Activated T-cell treated with anti-CD3 and anti-CD28 coated beads, Interleukin-2, amount 50 U/mL, for 4 hours (primary cell): ENCODE results near the gene ULK2. TPM values are rescaled to one million over a fixed set of nuclear protein-coding genes. Genes with fewer than 3 reads are reported as not detected.

Experiments
- ATAC-seq, 2 donors: fragments of 200-7000 bp; cut with Tn5 transposase; one replicate each; pipeline ENCODE4 v1.10.0; 2021
- DNase-seq: peaks from one replicate; pipeline ENCODE4 v3.0.0-alpha.2; 2020
- H3K27me3 Mint-ChIP-seq: one replicate; pipeline ENCODE4 v1.8.0; 2021; ENCODE audit warnings: low read depth, mixed read lengths
- H3K36me3 Mint-ChIP-seq: one replicate; pipeline ENCODE4 v1.8.0; 2022; ENCODE audit warnings: mixed read lengths; ENCODE audit not compliant: insufficient read depth
- H3K4me1 Mint-ChIP-seq: one replicate; pipeline ENCODE4 v1.8.0; 2021; ENCODE audit warnings: low read depth, mixed read lengths
- H3K4me3 Mint-ChIP-seq: one replicate; pipeline ENCODE4 v1.8.0; 2021; ENCODE audit warnings: mild to moderate bottlenecking, moderate library complexity, mixed read lengths
- H3K9me3 Mint-ChIP-seq: one replicate; pipeline ENCODE4 v1.8.0; 2021; ENCODE audit warnings: mixed read lengths
- total RNA-seq, 3 donors: library from RNA; stranded (reverse); gene quantifications; one replicate each; pipeline ENCODE4 v1.2.1, GENCODE V29; 2021

Gene ULK2
- total RNA-seq, 3 donors from 2014 or later: 4.5 to 6.9 (median 6.1) TPM

- H3K36me3 Mint-ChIP-seq: peaks cover 34% of the 10 kb centered on the region
- peaks cover 12% of the 10 kb centered on the region for H3K9me3 Mint-ChIP-seq
- DNase-seq (no peak), ATAC-seq (no peak)
- no peak overlapping the region for H3K4me3 Mint-ChIP-seq
- H3K27me3 Mint-ChIP-seq: no peaks in the 10 kb centered on the region
- peaks cover 16% of the 10 kb centered on the region for H3K4me1 Mint-ChIP-seq
Observed at GRCh38 chr17:19800571-19800970, 67.2 kb downstream of the ULK2 start.

GRCh38 chr17:19799796-19800195, 67.9 kb downstream of the ULK2 start:
- Mint-ChIP-seq H3K4me3 (no peak overlapping the region), H3K27me3 (no peaks in the 10 kb centered on the region)
- no peak for ATAC-seq

GRCh38 chr17:19796457-19796856, 71.3 kb downstream of the ULK2 start:
- ATAC-seq (no peak), DNase-seq (no peak)
- Mint-ChIP-seq H3K27me3 (no peaks in the 10 kb centered on the region), H3K9me3 (peaks cover 21% of the 10 kb centered on the region), H3K36me3 (peaks cover 68% of the 10 kb centered on the region), H3K4me3 (no peak overlapping the region), H3K4me1 (peaks cover 9% of the 10 kb centered on the region)

More at GRCh38 chr17:19799796-19800195, 67.9 kb downstream of the ULK2 start:
- H3K4me1 Mint-ChIP-seq: peaks cover 9% of the 10 kb centered on the region
- peaks cover 12% of the 10 kb centered on the region for H3K9me3 Mint-ChIP-seq
- H3K36me3 Mint-ChIP-seq: peaks cover 40% of the 10 kb centered on the region
- DNase-seq: no peak

- Mint-ChIP-seq H3K36me3 (peaks cover 73% of the 10 kb centered on the region), H3K4me1 (peaks cover 2% of the 10 kb centered on the region), H3K9me3 (peaks cover 17% of the 10 kb centered on the region), H3K4me3 (no peak overlapping the region), H3K27me3 (no peaks in the 10 kb centered on the region)
- DNase-seq (no peak), ATAC-seq (no peak)
Observed at GRCh38 chr17:19791918-19792550, 75.7 kb downstream of the ULK2 start.

GRCh38 chr17:19787733-19788357, 79.9 kb downstream of the ULK2 start:
- ATAC-seq (no peak), DNase-seq (no peak)
- Mint-ChIP-seq H3K36me3 (peaks cover 42% of the 10 kb centered on the region), H3K9me3 (no peaks in the 10 kb centered on the region), H3K4me1 (peaks cover 2% of the 10 kb centered on the region), H3K27me3 (no peaks in the 10 kb centered on the region), H3K4me3 (no peak overlapping the region)

GRCh38 chr17:19785854-19786253, 81.9 kb downstream of the ULK2 start:
- no peak for DNase-seq
- Mint-ChIP-seq H3K4me3 (no peak overlapping the region), H3K27me3 (no peaks in the 10 kb centered on the region), H3K4me1 (peaks cover 2% of the 10 kb centered on the region), H3K9me3 (no peaks in the 10 kb centered on the region), H3K36me3 (peaks cover 44% of the 10 kb centered on the region)
- ATAC-seq: no peak

- H3K4me3 Mint-ChIP-seq: no peak overlapping the region
- H3K4me1 Mint-ChIP-seq: no peaks in the 10 kb centered on the region
- DNase-seq (no peak), ATAC-seq (no peak)
- H3K27me3 Mint-ChIP-seq: no peaks in the 10 kb centered on the region
- no peaks in the 10 kb centered on the region for H3K9me3 Mint-ChIP-seq
- peaks cover 34% of the 10 kb centered on the region for H3K36me3 Mint-ChIP-seq
Observed at GRCh38 chr17:19781488-19782458, 86.0 kb downstream of the ULK2 start.

GRCh38 chr17:19780846-19781245, 86.9 kb downstream of the ULK2 start:
- no peaks in the 10 kb centered on the region for H3K27me3 Mint-ChIP-seq
- DNase-seq: no peak
- H3K36me3 Mint-ChIP-seq: peaks cover 37% of the 10 kb centered on the region

GRCh38 chr17:19773534-19773933, 94.2 kb downstream of the ULK2 start:
- Mint-ChIP-seq H3K9me3 (no peaks in the 10 kb centered on the region), H3K4me1 (peaks cover 54% of the 10 kb centered on the region), H3K36me3 (peaks cover 15% of the 10 kb centered on the region), H3K27me3 (no peaks in the 10 kb centered on the region), H3K4me3 (no peak overlapping the region)
- DNase-seq (no peak), ATAC-seq (no peak)

More at GRCh38 chr17:19780846-19781245, 86.9 kb downstream of the ULK2 start:
- ATAC-seq: no peak
- no peaks in the 10 kb centered on the region for H3K9me3 Mint-ChIP-seq
- no peak overlapping the region for H3K4me3 Mint-ChIP-seq
- no peaks in the 10 kb centered on the region for H3K4me1 Mint-ChIP-seq

GRCh38 chr17:19771971-19772630, 95.6 kb downstream of the ULK2 start:
- peak overlapping the region; percentile 47 for H3K4me3 Mint-ChIP-seq
- DNase-seq (no peak), ATAC-seq (peak; percentile 67 to 79)
- H3K27me3 Mint-ChIP-seq: no peaks in the 10 kb centered on the region
- H3K36me3 Mint-ChIP-seq: peaks cover 12% of the 10 kb centered on the region
- H3K9me3 Mint-ChIP-seq: no peaks in the 10 kb centered on the region
- H3K4me1 Mint-ChIP-seq: peaks cover 64% of the 10 kb centered on the region

GRCh38 chr17:19770985-19771735, 96.6 kb downstream of the ULK2 start:
- Mint-ChIP-seq H3K27me3 (no peaks in the 10 kb centered on the region), H3K9me3 (no peaks in the 10 kb centered on the region), H3K4me3 (peak overlapping the region; percentile 37), H3K36me3 (peaks cover 5% of the 10 kb centered on the region), H3K4me1 (peaks cover 71% of the 10 kb centered on the region)
- DNase-seq: no peak
- ATAC-seq: no peak

GRCh38 chr17:19769946-19770652, 97.6 kb downstream of the ULK2 start:
- ATAC-seq (no peak), DNase-seq (no peak)
- Mint-ChIP-seq H3K36me3 (peaks cover 2% of the 10 kb centered on the region), H3K9me3 (no peaks in the 10 kb centered on the region), H3K27me3 (no peaks in the 10 kb centered on the region), H3K4me1 (peaks cover 68% of the 10 kb centered on the region), H3K4me3 (no peak overlapping the region)
